Embryonic facial prominence (tissue), 1 donor: ENCODE data around the gene TCEANC2.
"Not testable (repeated sequence)": the region's sequence is repeated elsewhere in the genome, so short reads cannot be mapped to it uniquely, and the experiment has no call there.

Source experiments
- DNase-seq: peaks from one replicate; pipeline ENCODE4 v3.0.0-alpha.2; 2016; ENCODE audit errors: extremely low spot score

TCEANC2 gene

GRCh38 chr1:54027848-54028247 lies 25.6 kb upstream of the TCEANC2 start:
- no peak for DNase-seq

GRCh38 chr1:54028306-54029251 lies 24.8 kb upstream of the TCEANC2 start:
- no peak for DNase-seq

- no peak for DNase-seq
Measured at GRCh38 chr1:54037476-54037875, 15.9 kb upstream of the TCEANC2 start.

GRCh38 chr1:54041806-54042205 lies 11.6 kb upstream of the TCEANC2 start:
- DNase-seq = no peak

- DNase-seq = no peak
Measured at GRCh38 chr1:54045496-54045895, 7.9 kb upstream of the TCEANC2 start.

- DNase-seq = no peak
Measured at GRCh38 chr1:54046671-54047383, 6.6 kb upstream of the TCEANC2 start.

GRCh38 chr1:54047384-54048305 lies 5.8 kb upstream of the TCEANC2 start:
- no peak for DNase-seq

GRCh38 chr1:54050435-54050834 lies 3.0 kb upstream of the TCEANC2 start:
- DNase-seq = not testable (repeated sequence)

GRCh38 chr1:54051933-54052430 lies 1.4 kb upstream of the TCEANC2 start:
- peak; percentile 20 for DNase-seq

- peak; percentile 24 for DNase-seq
Measured at GRCh38 chr1:54052431-54052933, 926 bp upstream of the TCEANC2 start.

- no peak for DNase-seq
Measured at GRCh38 chr1:54053745-54054437, 483 bp downstream of the TCEANC2 start.

GRCh38 chr1:54054438-54054749 lies 986 bp downstream of the TCEANC2 start:
- DNase-seq = no peak

- no peak for DNase-seq
Measured at GRCh38 chr1:54064299-54064698, 10.9 kb downstream of the TCEANC2 start.

GRCh38 chr1:54069791-54070170 lies 16.4 kb downstream of the TCEANC2 start:
- DNase-seq = no peak

- DNase-seq = peak; percentile 70
Measured at GRCh38 chr1:54070171-54070837, 16.9 kb downstream of the TCEANC2 start.

GRCh38 chr1:54077359-54077758 lies 24.0 kb downstream of the TCEANC2 start:
- DNase-seq = no peak

GRCh38 chr1:54080598-54081049 lies 27.2 kb downstream of the TCEANC2 start:
- no peak for DNase-seq

GRCh38 chr1:54081306-54082270 lies 28.2 kb downstream of the TCEANC2 start:
- DNase-seq = no peak

- no peak for DNase-seq
Measured at GRCh38 chr1:54084794-54085193, 31.4 kb downstream of the TCEANC2 start.
